ENCODE measurements around the gene KRTAP10-2.
"Not testable (repeated sequence)": the region's sequence is repeated elsewhere in the genome, so short reads cannot be mapped to it uniquely, and the experiment has no call there.

The KRTAP10-2 gene

DNA sequence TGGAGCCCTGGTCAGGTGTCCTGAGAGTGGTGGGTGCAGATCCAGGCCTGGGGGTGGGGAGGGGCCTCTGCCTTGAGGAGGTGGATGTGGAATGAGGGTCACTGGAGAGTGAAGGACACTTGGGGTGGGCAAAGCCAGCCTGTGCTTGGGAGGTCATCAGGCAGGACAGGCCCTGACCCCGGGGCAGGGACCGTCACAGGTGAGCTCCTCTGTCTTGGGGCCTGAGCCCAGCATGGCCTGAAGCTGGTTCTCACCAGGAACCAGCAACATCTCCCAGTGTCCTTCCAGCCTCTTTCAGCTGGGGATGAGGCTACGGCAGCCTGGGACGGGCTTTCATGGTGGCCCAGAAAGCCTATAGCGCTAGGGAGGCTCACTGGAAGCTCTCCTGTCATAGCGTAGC lies 831 bp upstream of the KRTAP10-2 start:
- H3K4me3 ChIP-seq (ENCODE audit: low read depth, low read length) = no peak overlapping the region
- TF ChIP-seq, protein P1, sequence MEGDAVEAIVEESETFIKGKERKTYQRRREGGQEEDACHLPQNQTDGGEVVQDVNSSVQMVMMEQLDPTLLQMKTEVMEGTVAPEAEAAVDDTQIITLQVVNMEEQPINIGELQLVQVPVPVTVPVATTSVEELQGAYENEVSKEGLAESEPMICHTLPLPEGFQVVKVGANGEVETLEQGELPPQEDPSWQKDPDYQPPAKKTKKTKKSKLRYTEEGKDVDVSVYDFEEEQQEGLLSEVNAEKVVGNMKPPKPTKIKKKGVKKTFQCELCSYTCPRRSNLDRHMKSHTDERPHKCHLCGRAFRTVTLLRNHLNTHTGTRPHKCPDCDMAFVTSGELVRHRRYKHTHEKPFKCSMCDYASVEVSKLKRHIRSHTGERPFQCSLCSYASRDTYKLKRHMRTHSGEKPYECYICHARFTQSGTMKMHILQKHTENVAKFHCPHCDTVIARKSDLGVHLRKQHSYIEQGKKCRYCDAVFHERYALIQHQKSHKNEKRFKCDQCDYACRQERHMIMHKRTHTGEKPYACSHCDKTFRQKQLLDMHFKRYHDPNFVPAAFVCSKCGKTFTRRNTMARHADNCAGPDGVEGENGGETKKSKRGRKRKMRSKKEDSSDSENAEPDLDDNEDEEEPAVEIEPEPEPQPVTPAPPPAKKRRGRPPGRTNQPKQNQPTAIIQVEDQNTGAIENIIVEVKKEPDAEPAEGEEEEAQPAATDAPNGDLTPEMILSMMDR (IDR thresholded peaks at IDR 0.05; ENCODE audit: low read depth, low read length, missing control alignments) = no peak
- no peak for DNase-seq (ENCODE audit: low read depth)
- in situ Hi-C loops (cut with HindIII; ENCODE audit: low sequenced_read_pairs) = no loop called here

DNA sequence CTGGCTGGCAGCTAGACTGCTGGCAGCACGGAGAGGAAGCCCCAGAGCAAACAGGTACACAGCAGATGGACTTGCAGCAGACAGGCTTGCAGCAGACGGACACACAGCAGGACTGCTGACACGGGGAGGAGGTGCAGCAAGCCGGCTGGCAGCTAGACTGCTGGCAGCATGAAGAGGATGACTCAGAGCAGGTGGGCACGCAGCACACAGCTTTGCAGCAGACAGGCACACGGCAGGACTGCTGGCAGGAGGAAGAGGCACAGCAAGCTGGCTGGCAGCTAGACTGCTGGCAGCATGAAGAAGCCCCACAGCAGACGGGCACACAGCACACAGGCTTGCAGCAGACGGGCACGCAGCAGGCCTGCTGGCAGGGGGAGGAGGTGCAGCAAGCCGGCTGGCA lies 498 bp downstream of the KRTAP10-2 start:
- TF ChIP-seq, protein P1 (IDR thresholded peaks at IDR 0.05; ENCODE audit: low read depth, low read length, missing control alignments) = no peak
- in situ Hi-C loops (cut with HindIII; ENCODE audit: low sequenced_read_pairs) = no loop called here
- no peak for DNase-seq (ENCODE audit: low read depth)
- H3K4me3 ChIP-seq (ENCODE audit: low read depth, low read length) = no peak overlapping the region

- in situ Hi-C loops (cut with HindIII; ENCODE audit: low sequenced_read_pairs) = not testable (repeated sequence)
Observed at GRCh38 chr21:44550285-44550684, 1.0 kb downstream of the KRTAP10-2 start.

GRCh38 chr21:44549525-44550211 lies 1.6 kb downstream of the KRTAP10-2 start:
- in situ Hi-C loops (cut with HindIII; ENCODE audit: low sequenced_read_pairs) = no loop called here
- no peak for DNase-seq (ENCODE audit: low read depth)
- no peak overlapping the region for H3K4me3 ChIP-seq (ENCODE audit: low read depth, low read length)
- TF ChIP-seq, protein P1 (IDR thresholded peaks at IDR 0.05; ENCODE audit: low read depth, low read length, missing control alignments) = no peak

More at GRCh38 chr21:44550285-44550684, 1.0 kb downstream of the KRTAP10-2 start:
- DNase-seq (ENCODE audit: low read depth); H3K4me3 ChIP-seq (ENCODE audit: low read depth, low read length): not testable (repeated sequence)

GRCh38 chr21:44548922-44549321 lies 2.4 kb downstream of the KRTAP10-2 start:
- no peak for DNase-seq (ENCODE audit: low read depth)
- H3K4me3 ChIP-seq (ENCODE audit: low read depth, low read length) = no peak overlapping the region
- TF ChIP-seq, protein P1 (IDR thresholded peaks at IDR 0.05; ENCODE audit: low read depth, low read length, missing control alignments) = no peak
- in situ Hi-C loops (cut with HindIII; ENCODE audit: low sequenced_read_pairs) = no loop called here

DNA sequence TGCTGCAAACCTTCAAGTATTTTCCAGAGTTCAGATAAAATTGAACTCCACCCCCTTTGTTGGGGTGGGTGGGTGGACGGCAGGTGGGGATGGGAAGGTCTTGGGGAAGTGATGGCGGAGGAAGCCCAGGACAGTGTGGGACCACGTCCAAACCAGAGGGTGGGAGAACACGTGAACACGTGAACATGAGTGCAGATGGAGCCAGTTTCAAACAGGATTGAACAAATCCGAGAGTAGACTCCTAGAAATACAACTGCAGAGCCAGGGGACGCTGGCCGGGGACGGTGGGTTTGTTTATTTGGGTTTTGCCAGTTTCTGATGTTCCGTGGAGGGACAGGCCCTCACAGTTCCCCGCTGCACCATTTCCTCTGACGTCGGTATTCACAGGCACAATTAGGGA lies 2.9 kb downstream of the KRTAP10-2 start:
- TF ChIP-seq, protein P1 (IDR thresholded peaks at IDR 0.05; ENCODE audit: low read depth, low read length, missing control alignments) = no peak
- no peak for DNase-seq (ENCODE audit: low read depth)
- in situ Hi-C loops (cut with HindIII; ENCODE audit: low sequenced_read_pairs) = no loop called here

DNA sequence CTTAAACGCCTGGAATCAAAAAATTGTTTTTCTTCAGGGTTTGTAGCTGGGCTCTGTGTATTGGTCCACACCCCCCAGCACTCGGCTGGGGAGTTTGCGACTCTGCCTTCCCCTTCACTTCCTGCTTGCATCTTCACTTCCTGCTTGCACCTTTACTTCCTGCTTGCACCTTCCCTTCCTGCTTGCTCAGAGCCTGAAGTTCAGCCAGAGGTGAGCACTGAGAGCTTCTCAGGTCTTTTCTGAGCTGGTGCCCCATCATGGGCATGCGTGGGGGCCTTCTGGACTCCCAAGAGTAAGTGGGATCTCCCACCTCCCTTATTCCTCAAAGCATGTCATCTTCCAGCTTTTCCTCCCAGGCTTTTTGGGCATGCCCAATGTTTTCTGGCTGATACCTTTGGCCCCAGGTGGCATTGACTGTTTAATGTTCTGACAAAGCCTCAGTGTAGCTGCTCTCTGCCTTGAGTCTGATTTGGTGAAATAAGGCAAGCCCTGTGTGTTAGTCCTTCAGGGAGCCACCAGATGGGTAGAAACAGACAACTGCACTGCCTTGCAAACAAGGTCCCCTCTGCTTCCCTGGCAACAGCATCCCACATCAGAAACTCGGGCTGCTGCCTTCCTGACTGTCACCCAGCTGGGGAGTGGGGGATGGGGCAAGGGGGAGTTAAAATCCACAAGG lies 3.5 kb downstream of the KRTAP10-2 start:
- no peak for DNase-seq (ENCODE audit: low read depth)
- TF ChIP-seq, protein P1 (IDR thresholded peaks at IDR 0.05; ENCODE audit: low read depth, low read length, missing control alignments) = no peak
- in situ Hi-C loops (cut with HindIII; ENCODE audit: low sequenced_read_pairs) = no loop called here

More for the DNA sequence above, 2.9 kb downstream of the KRTAP10-2 start:
- no peak overlapping the region for H3K4me3 ChIP-seq (ENCODE audit: low read depth, low read length)

More for the DNA sequence above, 3.5 kb downstream of the KRTAP10-2 start:
- H3K4me3 ChIP-seq (ENCODE audit: low read depth, low read length) = no peak overlapping the region

All from astrocyte of the cerebellum (primary cell).